Astrocyte (in vitro differentiated cells and primary cell): ENCODE results near the gene BEX4.

Experiments used
- EZH2 ChIP-seq: IDR thresholded peaks from 2 replicates; pipeline ENCODE4 v1.6.1; 2012; ENCODE audit warnings: mild to moderate bottlenecking, low read length, inconsistent platforms; ENCODE audit not compliant: insufficient read depth
- TF ChIP-seq, protein P1 (sequence below): IDR thresholded peaks from 2 replicates; pipeline ENCODE4 v1.5.1; 2011; ENCODE audit warnings: low read depth, mild to moderate bottlenecking, inconsistent platforms, low read length, moderate library complexity; ENCODE audit not compliant: insufficient read depth

DNA sequence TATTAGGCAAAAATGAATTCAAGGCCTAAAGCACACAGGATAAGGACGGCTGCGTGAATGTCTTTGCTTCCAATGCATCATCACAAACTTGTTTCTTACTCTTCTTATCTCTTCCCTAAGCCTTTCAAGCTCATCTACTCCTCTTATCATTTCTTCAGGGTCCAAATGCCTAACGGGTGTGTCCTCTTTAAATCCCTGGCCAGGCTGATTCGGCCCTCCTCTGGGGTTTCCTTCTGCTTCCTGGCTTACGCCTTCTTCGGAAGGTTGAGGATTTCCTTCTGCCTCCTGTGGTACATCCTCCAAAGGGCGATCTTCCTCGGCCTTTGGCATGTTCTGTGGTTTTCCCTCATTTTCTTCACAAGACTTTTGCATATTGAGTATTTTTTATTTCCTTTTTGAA lies 38.7 kb downstream of the BEX4 start:
- TF ChIP-seq, protein P1, sequence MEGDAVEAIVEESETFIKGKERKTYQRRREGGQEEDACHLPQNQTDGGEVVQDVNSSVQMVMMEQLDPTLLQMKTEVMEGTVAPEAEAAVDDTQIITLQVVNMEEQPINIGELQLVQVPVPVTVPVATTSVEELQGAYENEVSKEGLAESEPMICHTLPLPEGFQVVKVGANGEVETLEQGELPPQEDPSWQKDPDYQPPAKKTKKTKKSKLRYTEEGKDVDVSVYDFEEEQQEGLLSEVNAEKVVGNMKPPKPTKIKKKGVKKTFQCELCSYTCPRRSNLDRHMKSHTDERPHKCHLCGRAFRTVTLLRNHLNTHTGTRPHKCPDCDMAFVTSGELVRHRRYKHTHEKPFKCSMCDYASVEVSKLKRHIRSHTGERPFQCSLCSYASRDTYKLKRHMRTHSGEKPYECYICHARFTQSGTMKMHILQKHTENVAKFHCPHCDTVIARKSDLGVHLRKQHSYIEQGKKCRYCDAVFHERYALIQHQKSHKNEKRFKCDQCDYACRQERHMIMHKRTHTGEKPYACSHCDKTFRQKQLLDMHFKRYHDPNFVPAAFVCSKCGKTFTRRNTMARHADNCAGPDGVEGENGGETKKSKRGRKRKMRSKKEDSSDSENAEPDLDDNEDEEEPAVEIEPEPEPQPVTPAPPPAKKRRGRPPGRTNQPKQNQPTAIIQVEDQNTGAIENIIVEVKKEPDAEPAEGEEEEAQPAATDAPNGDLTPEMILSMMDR, result no peak
- TF ChIP-seq EZH2, result no peak
